KMS-11 (cell line): Measurements from ENCODE around the gene MYCN.
"Not testable (repeated sequence)": the region's sequence is repeated elsewhere in the genome, so short reads cannot be mapped to it uniquely, and the experiment has no call there.

Source experiments
- H2AFZ ChIP-seq: fragments of 200-600 bp; sonication (generic); 2 replicates; pipeline ENCODE4 v1.6.1; 2016; ENCODE audit warnings: antibody characterized with exemption, mixed run types, low read depth
- H3K27ac ChIP-seq: fragments of 200-600 bp; sonication (generic); 2 replicates; pipeline ENCODE4 v1.6.1; 2016; ENCODE audit warnings: mild to moderate bottlenecking, mixed run types
- H3K27me3 ChIP-seq: fragments of 200-600 bp; sonication (generic); 2 replicates; pipeline ENCODE4 v1.6.1; 2017; ENCODE audit warnings: mild to moderate bottlenecking, low read depth, mixed run types, moderate library complexity; ENCODE audit not compliant: insufficient read depth
- H3K36me3 ChIP-seq: fragments of 200-600 bp; sonication (generic); 2 replicates; pipeline ENCODE4 v1.6.1; 2017; ENCODE audit warnings: mild to moderate bottlenecking, mixed run types; ENCODE audit not compliant: insufficient read depth
- H3K4me1 ChIP-seq: fragments of 200-600 bp; sonication (generic); 2 replicates; pipeline ENCODE4 v1.6.1; 2016; ENCODE audit warnings: mild to moderate bottlenecking, low read depth, mixed run types; ENCODE audit not compliant: poor library complexity, severe bottlenecking
- H3K4me2 ChIP-seq: fragments of 200-600 bp; sonication (generic); 2 replicates; pipeline ENCODE4 v1.7.0; 2016; ENCODE audit warnings: mild to moderate bottlenecking, mixed run types
- H3K4me3 ChIP-seq: fragments of 200-600 bp; sonication (generic); IDR thresholded peaks from 2 replicates; pipeline ENCODE4 v1.6.1; 2017; ENCODE audit warnings: low read depth, low read length, mixed read lengths; ENCODE audit not compliant: insufficient read depth
- H3K79me2 ChIP-seq: fragments of 200-600 bp; sonication (generic); 2 replicates; pipeline ENCODE4 v1.6.1; 2016; ENCODE audit warnings: low read depth, mixed run types; ENCODE audit not compliant: insufficient read depth
- H3K9ac ChIP-seq: fragments of 200-600 bp; sonication (generic); 2 replicates; pipeline ENCODE4 v1.6.1; 2016; ENCODE audit warnings: mild to moderate bottlenecking, mixed run types
- H4K20me1 ChIP-seq: fragments of 200-600 bp; sonication (generic); 2 replicates; pipeline ENCODE4 v1.6.1; 2016; ENCODE audit warnings: mild to moderate bottlenecking, mixed run types; ENCODE audit not compliant: insufficient read depth
- CTCF ChIP-seq: fragments of 200-600 bp; sonication (generic); conservative IDR thresholded peaks from 2 replicates; pipeline ENCODE4 v1.6.1; 2017; ENCODE audit warnings: low read depth, mild to moderate bottlenecking, antibody characterized with exemption, low read length, moderate library complexity, mixed read lengths

Gene MYCN

GRCh38 chr2:15923597-15923996 is 16.8 kb upstream of the MYCN start:
- TF ChIP-seq CTCF, result no peak
- no peak overlapping the region for H3K4me3 ChIP-seq
- H3K9ac ChIP-seq, result no peak overlapping the region
- no peak overlapping the region for H3K27ac ChIP-seq
- no peaks in the 10 kb centered on the region for H3K27me3 ChIP-seq
- no peaks in the 10 kb centered on the region for H3K4me1 ChIP-seq
- no peak overlapping the region for H3K4me2 ChIP-seq
- no peaks in the 10 kb centered on the region for H3K36me3 ChIP-seq
- H3K79me2 ChIP-seq, result no peaks in the 10 kb centered on the region
- no peaks in the 10 kb centered on the region for H4K20me1 ChIP-seq
- H2AFZ ChIP-seq, result no peak overlapping the region

- Histone ChIP-seq H4K20me1 (no peaks in the 10 kb centered on the region), H3K4me3 (no peak overlapping the region), H3K27ac (no peak overlapping the region), H3K27me3 (no peaks in the 10 kb centered on the region), H3K9ac (no peak overlapping the region), H3K79me2 (no peaks in the 10 kb centered on the region), H3K36me3 (no peaks in the 10 kb centered on the region), H3K4me2 (no peak overlapping the region), H3K4me1 (no peaks in the 10 kb centered on the region), H2AFZ (no peak overlapping the region)
- TF ChIP-seq CTCF, result no peak
Observed at GRCh38 chr2:15925819-15926218, 14.5 kb upstream of the MYCN start.

GRCh38 chr2:15926252-15926651 is 14.1 kb upstream of the MYCN start:
- Histone ChIP-seq H3K27me3 (no peaks in the 10 kb centered on the region), H3K4me1 (no peaks in the 10 kb centered on the region), H3K79me2 (no peaks in the 10 kb centered on the region), H3K9ac (no peak overlapping the region), H3K4me3 (no peak overlapping the region), H3K36me3 (no peaks in the 10 kb centered on the region), H2AFZ (no peak overlapping the region), H4K20me1 (no peaks in the 10 kb centered on the region), H3K4me2 (no peak overlapping the region), H3K27ac (no peak overlapping the region)
- TF ChIP-seq CTCF, result no peak

GRCh38 chr2:15927551-15928218 is 12.7 kb upstream of the MYCN start:
- Histone ChIP-seq H4K20me1 (no peaks in the 10 kb centered on the region), H3K79me2 (no peaks in the 10 kb centered on the region), H3K9ac (no peak overlapping the region), H3K27ac (no peak overlapping the region), H3K27me3 (no peaks in the 10 kb centered on the region), H3K4me3 (no peak overlapping the region), H3K4me2 (no peak overlapping the region), H2AFZ (no peak overlapping the region), H3K4me1 (no peaks in the 10 kb centered on the region), H3K36me3 (no peaks in the 10 kb centered on the region)
- no peak for TF ChIP-seq CTCF

GRCh38 chr2:15929008-15929407 is 11.3 kb upstream of the MYCN start:
- H3K27me3 ChIP-seq, H3K4me2 ChIP-seq, H3K36me3 ChIP-seq, H3K79me2 ChIP-seq, H2AFZ ChIP-seq, H4K20me1 ChIP-seq, H3K9ac ChIP-seq, H3K27ac ChIP-seq, H3K4me1 ChIP-seq, H3K4me3 ChIP-seq: not testable (repeated sequence)
